GM12878 (cell line): Measurements from ENCODE around the gene MACROD2.

Source experiments
- CHD2 ChIP-seq: IDR thresholded peaks from 2 replicates; pipeline ENCODE4 v1.6.1; 2011; ENCODE audit warnings: low read depth, low read length, improper control_type of control experiment, borderline replicate concordance
- CHD4 ChIP-seq: fragments of 200-600 bp; sonication (generic); IDR thresholded peaks from 2 replicates; pipeline ENCODE4 v1.6.1; 2016; ENCODE audit warnings: mild to moderate bottlenecking
- CTCF ChIP-seq, 3 experiments: IDR thresholded peaks in 2 of 3; conservative IDR thresholded peaks in 1 of 3; 2 replicates each; pipeline ENCODE4 v1.5.1; 2011; ENCODE audit warnings: low read depth in 3 of 3, low read length in 3 of 3, mild to moderate bottlenecking in 3 of 3, control low read depth in 2 of 3, moderate library complexity in 2 of 3, inconsistent platforms in 1 of 3, mixed read lengths in 1 of 3; ENCODE audit not compliant: control insufficient read depth in 2 of 3, insufficient read depth in 1 of 3; ENCODE audit errors: extremely low read depth in 1 of 3
- ETV6 ChIP-seq, 2 experiments: fragments of 450-650 bp in 1 of 2; IDR thresholded peaks in 1 of 2; conservative IDR thresholded peaks in 1 of 2; 2 replicates each; pipeline ENCODE4 v1.6.1; 2014; ENCODE audit warnings: antibody characterized with exemption in 1 of 2, borderline replicate concordance in 1 of 2, low read depth in 1 of 2, mild to moderate bottlenecking in 1 of 2, moderate library complexity in 1 of 2
- EZH2 ChIP-seq: IDR thresholded peaks from 2 replicates; pipeline ENCODE4 v1.6.1; 2012; ENCODE audit warnings: low read depth, mild to moderate bottlenecking, control low read depth, inconsistent platforms, low read length, borderline replicate concordance; ENCODE audit not compliant: control insufficient read depth
- KDM1A ChIP-seq: fragments of 200-600 bp; sonication (generic); IDR thresholded peaks from 2 replicates; pipeline ENCODE4 v1.6.1; 2016; ENCODE audit warnings: borderline replicate concordance
- MXI1 ChIP-seq: fragments of 150-350 bp; IDR thresholded peaks from 2 replicates; pipeline ENCODE4 v1.6.1; 2011; ENCODE audit warnings: low read depth, mild to moderate bottlenecking, inconsistent platforms, low read length, improper control_type of control experiment
- POLR2AphosphoS5 ChIP-seq: IDR thresholded peaks from 2 replicates; pipeline ENCODE4 v1.6.1; 2011; ENCODE audit warnings: mild to moderate bottlenecking, low read length, inconsistent platforms
- ZZZ3 ChIP-seq: IDR thresholded peaks from 2 replicates; pipeline ENCODE4 v1.6.1; 2011; ENCODE audit warnings: low read depth; ENCODE audit not compliant: control insufficient read depth, insufficient read length
- TF ChIP-seq, protein P1 (sequence below): IDR thresholded peaks from 2 replicates; pipeline ENCODE4 v1.6.1; 2011; ENCODE audit warnings: low read depth, mild to moderate bottlenecking, low read length, moderate library complexity, borderline replicate concordance; ENCODE audit errors: extremely low read depth
- TF ChIP-seq, protein P2 (sequence below): IDR thresholded peaks from 2 replicates; pipeline ENCODE4 v1.6.1; 2011; ENCODE audit warnings: low read depth, low read length, improper control_type of control experiment, borderline replicate concordance

DNA sequence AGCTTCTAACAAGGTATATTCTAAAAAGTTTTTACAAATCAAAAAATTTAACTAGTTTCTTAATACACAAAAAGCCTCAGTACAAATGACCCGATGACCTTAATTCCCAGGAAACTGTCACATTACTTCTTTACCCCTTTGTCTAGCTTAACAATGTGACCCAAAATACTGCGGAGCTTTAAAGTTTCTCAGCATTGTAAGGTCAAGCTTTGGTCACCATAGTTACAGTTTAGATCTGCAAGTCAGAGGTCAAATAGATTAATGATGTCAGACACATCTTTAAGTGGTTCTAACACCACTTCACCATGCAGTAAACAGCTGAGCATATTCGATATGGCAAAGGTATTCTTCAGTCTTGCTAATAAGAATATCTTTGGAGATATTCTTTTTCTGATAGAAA is 378.9 kb downstream of the MACROD2 start:
- TF ChIP-seq MXI1 (no peak), CHD2 (no peak), POLR2AphosphoS5 (no peak), EZH2 (no peak), KDM1A (no peak), ZZZ3 (no peak), CTCF (IDR thresholded peaks at IDR 0.05 in 2 of 3, conservative IDR thresholded peaks at IDR 0.05 in 1 of 3; ENCODE audit: control insufficient read depth in 2 of 3, extremely low read depth in 1 of 3, insufficient read depth in 1 of 3, low read depth in 3 of 3, low read length in 3 of 3) (no peak), CHD4 (no peak), ETV6 (conservative IDR thresholded peaks at IDR 0.05 in 1 of 2, IDR thresholded peaks at IDR 0.05 in 1 of 2; ENCODE audit: borderline replicate concordance in 1 of 2, low read depth in 1 of 2) (no peak)
- TF ChIP-seq, protein P1, sequence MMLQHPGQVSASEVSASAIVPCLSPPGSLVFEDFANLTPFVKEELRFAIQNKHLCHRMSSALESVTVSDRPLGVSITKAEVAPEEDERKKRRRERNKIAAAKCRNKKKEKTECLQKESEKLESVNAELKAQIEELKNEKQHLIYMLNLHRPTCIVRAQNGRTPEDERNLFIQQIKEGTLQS = no peak
- TF ChIP-seq, protein P2, sequence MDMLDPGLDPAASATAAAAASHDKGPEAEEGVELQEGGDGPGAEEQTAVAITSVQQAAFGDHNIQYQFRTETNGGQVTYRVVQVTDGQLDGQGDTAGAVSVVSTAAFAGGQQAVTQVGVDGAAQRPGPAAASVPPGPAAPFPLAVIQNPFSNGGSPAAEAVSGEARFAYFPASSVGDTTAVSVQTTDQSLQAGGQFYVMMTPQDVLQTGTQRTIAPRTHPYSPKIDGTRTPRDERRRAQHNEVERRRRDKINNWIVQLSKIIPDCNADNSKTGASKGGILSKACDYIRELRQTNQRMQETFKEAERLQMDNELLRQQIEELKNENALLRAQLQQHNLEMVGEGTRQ = no peak
